Frontal cortex (tissue), 4 donors: ENCODE measurements around the gene B3GALT5. TPM values are rescaled to one million over a fixed set of nuclear protein-coding genes. Genes with fewer than 3 reads are reported as not detected.
"Not testable (repeated sequence)": the region's sequence is repeated elsewhere in the genome, so short reads cannot be mapped to it uniquely, and the experiment has no call there.

Source experiments
- DNase-seq, 2 donors: peaks; one replicate each; pipeline ENCODE4 v3.0.0; 2012; ENCODE audit warnings: low spot score in 2 of 2
- FAIRE-seq: peaks from 2 replicates; lab custom pipeline; 2012; peaks lifted over from hg19 to GRCh38; lab: Jason Lieb, UNC
- total RNA-seq: library from RNA; depleted of rRNA; stranded (reverse); fragments of >200 nt; gene quantifications from one replicate; pipeline ENCODE4 v1.2.3, GENCODE V29; 2014
- donor health status: control.
- donor health status: control.
- donor health status: control.

B3GALT5 gene
- total RNA-seq, 1 donor from 2014 or later = 0.41 TPM

GRCh38 chr21:39685991-39686390 is 73.3 kb downstream of the B3GALT5 start:
- FAIRE-seq = no peak
- no peak for DNase-seq

DNA sequence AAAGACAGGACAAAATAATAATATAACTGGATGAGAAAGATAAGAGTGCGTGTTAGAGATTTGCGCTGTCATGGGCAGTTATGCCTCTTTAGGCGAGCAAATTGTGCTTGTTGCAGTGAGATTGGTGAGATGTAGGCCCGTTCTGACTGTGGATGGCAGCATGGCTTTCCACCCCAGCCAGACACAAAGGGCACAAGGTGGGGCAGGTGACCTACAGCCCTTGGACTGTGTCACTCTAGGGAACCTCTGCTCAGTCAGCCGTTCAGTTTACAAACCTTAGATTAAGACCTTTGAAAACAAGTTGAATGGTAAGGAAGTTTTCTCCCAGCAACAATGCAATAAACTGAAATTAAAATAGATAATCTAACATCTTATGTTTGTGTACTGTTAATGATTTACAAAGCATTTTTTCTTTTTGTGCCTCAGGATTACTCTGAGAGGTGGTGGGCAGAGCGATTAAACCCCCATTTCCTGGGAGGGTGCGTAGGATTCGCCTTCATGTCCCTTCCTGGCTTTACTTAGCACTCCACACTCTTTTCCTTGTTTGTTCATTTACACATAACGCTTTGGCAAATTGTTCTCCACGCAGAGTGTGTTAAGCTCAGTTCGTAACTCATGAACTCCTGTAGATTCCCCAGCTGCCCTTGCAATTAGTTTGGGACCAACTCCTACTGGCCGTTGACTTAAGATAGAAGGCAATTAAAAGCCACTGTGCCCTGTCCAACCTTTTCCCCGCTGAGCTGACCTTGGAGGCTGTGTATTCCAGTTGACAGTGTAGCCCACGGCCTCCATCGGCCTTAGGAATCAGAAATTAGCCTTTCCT is 74.1 kb downstream of the B3GALT5 start:
- FAIRE-seq = no peak
- DNase-seq = no peak

- FAIRE-seq (no peak), DNase-seq (no peak)
Observed at GRCh38 chr21:39688010-39688409, 75.3 kb downstream of the B3GALT5 start.

DNA sequence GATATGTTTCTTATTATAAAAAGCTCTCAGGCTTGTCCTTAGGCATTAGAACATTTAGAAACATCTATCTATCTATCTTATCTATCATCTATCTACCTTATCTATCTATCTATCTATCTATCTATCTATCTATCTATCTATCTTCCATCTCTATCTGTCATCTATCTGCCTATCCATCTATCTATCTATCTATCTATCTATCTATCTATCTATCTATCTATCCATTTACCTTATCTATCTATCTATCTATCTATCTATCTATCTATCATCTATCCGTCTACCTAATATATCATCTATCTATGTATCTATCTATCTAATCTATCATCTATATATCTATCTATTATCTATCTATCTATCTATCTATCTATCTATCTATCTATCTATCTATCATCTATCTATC is 77.1 kb downstream of the B3GALT5 start:
- not testable (repeated sequence) for FAIRE-seq, DNase-seq

DNA sequence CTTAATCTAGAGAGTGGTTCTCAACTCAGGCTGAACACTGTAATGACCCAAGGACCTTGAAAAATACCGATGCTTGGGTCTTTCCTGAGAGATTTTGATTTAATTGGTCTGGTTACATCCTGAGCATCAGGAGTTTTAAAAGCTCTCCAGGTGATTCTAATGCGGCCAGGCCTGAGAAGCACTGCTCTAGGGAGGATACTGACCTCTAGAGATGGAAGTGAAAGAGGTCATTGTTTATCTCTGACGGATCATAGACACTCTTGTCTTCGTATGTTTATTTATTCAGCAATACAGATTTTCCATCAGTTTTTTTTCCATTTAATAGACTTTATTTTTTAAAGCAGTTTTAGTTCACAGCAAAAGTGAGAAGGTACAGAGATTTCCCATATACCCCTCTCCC is 77.7 kb downstream of the B3GALT5 start:
- no peak for DNase-seq
- no peak for FAIRE-seq

DNA sequence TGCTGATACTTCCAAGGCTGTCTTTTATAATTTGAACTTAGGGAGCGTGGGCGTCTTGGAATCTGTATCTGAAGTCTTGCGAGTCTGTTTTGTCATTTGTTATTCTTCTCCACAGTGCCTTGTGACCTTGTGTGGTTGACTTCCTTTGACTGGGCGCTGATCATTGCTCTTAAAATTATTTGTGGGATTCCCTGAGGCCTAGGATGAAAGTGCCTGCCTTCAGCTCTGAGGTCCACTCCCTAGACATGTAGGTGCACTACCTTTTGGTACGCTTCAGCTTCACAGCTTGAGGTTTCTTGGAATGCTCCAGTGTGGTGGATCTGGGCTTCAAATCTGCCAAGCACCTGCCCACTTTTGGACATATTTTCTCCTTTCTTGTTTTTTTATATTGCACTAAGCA is 82.0 kb downstream of the B3GALT5 start:
- no peak for FAIRE-seq
- DNase-seq = no peak

GRCh38 chr21:39696196-39696595 is 83.5 kb downstream of the B3GALT5 start:
- FAIRE-seq = no peak

GRCh38 chr21:39696618-39697017 is 83.9 kb downstream of the B3GALT5 start:
- FAIRE-seq = no peak
- no peak for DNase-seq

More at GRCh38 chr21:39696196-39696595, 83.5 kb downstream of the B3GALT5 start:
- DNase-seq = no peak

GRCh38 chr21:39700318-39700717 is 87.6 kb downstream of the B3GALT5 start:
- no peak for DNase-seq
- no peak for FAIRE-seq

GRCh38 chr21:39703578-39703977 is 90.8 kb downstream of the B3GALT5 start:
- FAIRE-seq (no peak), DNase-seq (no peak)

DNA sequence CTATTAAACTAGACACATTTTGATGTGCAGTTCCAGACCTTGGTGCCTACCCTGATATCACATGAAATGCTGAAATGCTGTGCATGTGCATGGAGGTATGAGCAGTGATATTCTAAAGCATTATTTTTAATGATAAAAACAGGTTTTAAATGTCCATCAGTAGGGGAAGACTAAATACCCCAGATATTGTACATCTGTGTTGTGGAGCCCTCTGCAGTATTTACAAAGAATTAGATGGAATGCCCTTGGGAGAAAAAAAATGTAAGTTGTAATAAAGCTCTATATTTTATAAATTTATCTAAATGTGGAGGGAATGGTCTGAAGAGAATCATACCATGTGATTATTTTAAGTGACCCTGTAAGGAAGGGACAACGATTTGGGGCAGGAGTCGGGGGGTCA is 93.1 kb downstream of the B3GALT5 start:
- no peak for FAIRE-seq

DNA sequence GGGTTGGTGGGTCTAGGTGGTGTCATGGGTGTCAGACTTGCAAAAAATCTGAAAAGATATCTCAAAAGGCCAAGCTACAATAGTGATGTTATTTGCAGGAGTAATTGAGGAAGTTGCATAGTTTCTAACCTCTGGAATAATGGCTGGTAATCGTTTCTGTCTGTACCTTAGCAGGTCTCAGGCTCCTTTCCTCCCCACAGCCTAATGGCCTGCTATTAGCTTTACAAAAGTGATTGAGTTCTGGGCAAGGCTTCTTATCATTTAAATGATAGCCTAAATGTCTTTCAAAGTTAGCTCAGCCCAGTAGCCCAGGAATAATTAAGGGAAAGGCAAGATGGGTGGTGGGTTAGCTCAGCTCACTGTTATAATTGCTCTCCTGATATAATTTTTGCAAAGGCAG is 94.6 kb downstream of the B3GALT5 start:
- FAIRE-seq (no peak), DNase-seq (no peak)

More for the DNA sequence above, 93.1 kb downstream of the B3GALT5 start:
- DNase-seq = no peak

DNA sequence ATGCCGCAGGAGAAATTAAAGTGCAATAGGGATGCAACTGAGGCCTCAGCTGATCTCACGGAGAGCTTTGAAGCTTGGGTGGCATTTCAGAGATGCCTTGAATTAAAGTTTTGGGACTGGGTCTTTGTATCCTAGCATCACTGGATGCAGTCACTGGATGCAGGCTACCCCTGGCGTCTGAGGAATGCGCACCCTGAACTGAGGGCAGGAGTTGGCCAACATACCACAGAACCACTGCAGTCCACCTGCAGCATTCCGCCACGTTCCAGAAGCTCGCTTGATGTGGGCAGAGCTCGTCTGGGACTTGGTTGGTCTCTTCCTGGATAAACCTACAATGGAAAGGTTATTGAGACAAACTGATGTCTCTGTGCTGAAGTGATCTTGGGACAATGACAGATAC is 98.1 kb downstream of the B3GALT5 start:
- no peak for FAIRE-seq
- DNase-seq = no peak

DNA sequence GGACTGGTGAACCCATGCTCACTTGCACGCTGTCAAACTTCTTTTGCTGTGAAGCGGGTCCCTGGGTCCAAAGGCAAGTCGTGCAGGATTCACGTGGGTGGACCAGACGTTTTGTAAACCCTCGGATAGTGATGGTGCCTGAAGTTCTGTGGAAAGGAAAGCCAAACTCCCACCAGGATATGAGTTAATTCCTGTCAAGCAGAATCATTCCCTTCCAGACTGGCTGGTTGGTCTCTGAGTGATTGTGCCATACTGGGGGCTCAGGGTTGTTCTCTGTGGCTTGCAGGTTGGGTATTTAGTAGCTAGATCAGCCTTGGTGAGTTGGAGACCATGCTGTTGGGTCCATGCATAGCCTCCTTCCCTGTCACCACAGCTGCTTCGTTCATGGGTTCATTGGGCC is 99.5 kb downstream of the B3GALT5 start:
- FAIRE-seq (no peak), DNase-seq (no peak)

DNA sequence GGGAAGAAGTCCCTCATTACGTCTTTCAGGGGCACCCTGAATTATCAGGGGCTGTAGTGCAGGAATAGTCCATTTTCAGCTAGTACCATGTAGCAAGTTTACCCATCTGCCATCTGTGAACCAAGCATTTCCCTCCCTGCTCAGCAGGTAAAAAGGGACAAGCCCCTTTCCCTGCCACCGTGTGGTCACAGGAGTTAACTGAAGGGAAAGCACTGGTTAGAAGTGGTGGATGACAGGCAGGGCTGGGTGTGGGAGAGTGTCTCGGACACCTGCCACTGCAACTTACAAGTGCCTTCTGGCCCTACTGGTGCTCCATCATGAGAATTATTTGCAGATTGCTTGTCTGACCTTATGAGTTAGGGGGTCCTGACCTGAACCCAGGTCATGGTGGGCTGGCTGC is 100.2 kb downstream of the B3GALT5 start:
- no peak for FAIRE-seq
- DNase-seq = no peak

DNA sequence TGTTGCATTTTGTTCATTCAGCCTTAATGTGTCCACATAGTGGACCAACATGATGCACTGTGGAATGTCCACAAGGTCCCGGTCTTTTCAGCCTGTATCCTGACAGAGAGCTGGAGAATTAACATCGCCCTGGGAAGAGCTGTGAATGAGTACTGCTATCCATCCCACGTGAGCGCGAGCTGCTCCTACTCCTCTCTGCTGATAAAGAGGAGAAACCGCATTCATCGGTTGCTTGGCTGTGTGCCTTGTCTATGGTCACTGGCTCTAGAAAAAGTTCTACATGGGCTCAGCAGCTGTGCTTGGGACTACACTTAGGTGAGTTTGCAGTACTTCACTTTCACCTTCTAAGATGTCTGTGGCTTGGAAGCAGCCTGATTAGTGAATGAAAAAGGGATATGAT is 101.2 kb downstream of the B3GALT5 start:
- no peak for DNase-seq
- FAIRE-seq = no peak

GRCh38 chr21:39714331-39714730 is 101.6 kb downstream of the B3GALT5 start:
- DNase-seq = no peak
- FAIRE-seq = no peak

- FAIRE-seq (no peak), DNase-seq (peak; percentile 7 to 30)
Observed at GRCh38 chr21:39715804-39716397, 103.2 kb downstream of the B3GALT5 start.

- FAIRE-seq (no peak), DNase-seq (no peak)
Observed at GRCh38 chr21:39720126-39720778, 107.5 kb downstream of the B3GALT5 start.

DNA sequence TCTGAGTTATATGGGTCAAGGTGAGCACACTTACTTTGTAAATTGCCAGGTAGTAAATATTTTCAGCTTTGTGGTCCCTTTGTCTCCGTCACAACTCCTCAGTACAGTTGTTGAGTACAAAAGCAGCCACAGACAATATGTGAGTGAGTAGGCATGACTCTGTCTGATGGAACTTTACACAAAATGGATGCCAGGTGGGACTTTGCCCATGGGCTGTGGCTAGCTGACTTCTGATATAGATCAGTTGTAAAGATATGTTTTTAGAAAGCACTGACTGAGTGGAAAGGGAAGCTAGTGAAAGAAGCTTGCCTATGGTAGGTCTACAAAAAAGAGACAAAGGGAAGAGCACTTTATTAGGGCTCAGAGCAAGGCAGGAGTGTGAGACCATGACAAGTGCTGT is 109.1 kb downstream of the B3GALT5 start:
- FAIRE-seq = no peak
- DNase-seq = no peak
